Right renal pelvis (tissue), 4 donors: ENCODE results near the gene CHGA. TPM values are rescaled to one million over a fixed set of nuclear protein-coding genes. Genes with fewer than 3 reads are reported as not detected.

ENCODE experiments used
- DNase-seq, 4 donors: peaks; one replicate each; pipeline ENCODE4 v3.0.0-alpha.2; 2013; ENCODE audit warnings: low read depth in 4 of 4, low spot score in 3 of 4, missing footprints in 1 of 4
- polyA plus RNA-seq, 4 donors: library from polyadenylated mRNA; unstranded; fragments of 120-200 nt; gene quantifications; one replicate each; pipeline ENCODE4 v1.2.1, GENCODE V29; 2013; ENCODE audit not compliant: insufficient read length in 4 of 4

Gene CHGA
- polyA plus RNA-seq, 4 donors, result 0.20 to 2.0 TPM; not detected in 2

DNA sequence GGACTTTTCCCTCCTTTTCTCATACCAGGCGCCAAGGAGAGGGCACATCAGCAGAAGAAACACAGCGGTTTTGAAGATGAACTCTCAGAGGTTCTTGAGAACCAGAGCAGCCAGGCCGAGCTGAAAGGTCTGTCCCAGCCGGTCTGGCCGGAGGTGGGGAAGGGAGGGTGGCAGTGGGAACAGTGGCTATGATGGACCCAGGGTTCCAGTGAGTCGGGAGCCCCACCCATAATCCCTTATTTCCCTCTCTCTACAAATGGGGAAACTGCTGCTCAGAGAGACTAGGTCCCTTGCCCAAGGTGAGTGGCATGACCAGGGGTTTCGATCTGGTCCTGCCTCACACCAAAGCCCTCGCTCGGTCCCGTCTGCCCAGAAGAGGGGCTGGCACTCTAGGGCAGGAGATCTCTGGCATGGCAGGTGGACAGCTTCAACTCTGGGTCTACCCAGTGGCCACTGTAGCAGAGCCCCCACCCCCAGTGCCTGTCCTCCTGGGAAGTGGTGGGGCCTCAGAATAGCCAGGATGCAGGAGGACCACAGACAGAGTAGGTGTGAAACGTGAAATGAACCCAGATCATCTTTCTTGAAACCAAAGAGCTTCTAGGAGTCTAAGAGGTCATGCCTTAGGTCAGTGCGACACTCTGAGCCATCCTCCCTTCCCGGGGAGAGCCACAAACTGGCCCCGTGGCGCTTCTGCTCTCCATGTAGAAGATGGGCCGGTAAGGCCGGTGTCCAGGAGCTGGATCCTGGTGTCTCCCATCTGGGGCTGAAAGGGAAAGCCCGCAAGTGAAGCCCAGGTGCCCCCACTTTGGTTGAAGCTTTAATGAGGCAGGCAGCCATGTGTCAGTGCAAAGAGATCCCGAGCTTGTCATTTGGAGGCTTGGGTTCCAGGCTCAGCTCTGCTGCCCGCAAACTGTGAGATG is 7.0 kb downstream of the CHGA start:
- no peak for DNase-seq

DNA sequence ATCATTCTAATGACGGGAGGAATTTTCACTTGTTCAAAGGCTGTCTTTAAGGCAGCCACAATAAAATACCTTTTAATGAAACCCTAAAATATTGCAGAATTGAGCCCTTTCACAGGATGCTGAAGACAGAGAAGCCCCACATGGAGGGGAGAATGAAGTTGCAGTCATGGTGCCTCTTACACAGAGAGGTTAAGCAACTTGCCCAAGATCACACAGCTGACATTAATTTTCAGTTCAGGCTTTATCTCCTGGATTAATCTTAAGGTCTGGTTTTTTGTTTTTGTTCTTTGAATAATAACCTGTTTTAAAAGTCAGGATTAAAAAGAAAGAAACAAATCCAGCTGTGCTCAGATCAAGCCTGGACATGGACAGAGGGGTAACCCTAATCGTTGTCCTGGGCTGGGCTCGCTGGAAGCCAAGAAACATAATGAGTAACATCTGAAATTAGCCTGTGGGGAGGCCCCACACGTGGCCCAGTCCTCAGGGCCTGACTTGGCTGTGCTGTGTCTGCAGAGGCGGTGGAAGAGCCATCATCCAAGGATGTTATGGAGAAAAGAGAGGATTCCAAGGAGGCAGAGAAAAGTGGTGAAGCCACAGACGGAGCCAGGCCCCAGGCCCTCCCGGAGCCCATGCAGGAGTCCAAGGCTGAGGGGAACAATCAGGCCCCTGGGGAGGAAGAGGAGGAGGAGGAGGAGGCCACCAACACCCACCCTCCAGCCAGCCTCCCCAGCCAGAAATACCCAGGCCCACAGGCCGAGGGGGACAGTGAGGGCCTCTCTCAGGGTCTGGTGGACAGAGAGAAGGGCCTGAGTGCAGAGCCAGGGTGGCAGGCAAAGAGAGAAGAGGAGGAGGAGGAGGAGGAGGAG is 8.0 kb downstream of the CHGA start:
- no peak for DNase-seq

DNA sequence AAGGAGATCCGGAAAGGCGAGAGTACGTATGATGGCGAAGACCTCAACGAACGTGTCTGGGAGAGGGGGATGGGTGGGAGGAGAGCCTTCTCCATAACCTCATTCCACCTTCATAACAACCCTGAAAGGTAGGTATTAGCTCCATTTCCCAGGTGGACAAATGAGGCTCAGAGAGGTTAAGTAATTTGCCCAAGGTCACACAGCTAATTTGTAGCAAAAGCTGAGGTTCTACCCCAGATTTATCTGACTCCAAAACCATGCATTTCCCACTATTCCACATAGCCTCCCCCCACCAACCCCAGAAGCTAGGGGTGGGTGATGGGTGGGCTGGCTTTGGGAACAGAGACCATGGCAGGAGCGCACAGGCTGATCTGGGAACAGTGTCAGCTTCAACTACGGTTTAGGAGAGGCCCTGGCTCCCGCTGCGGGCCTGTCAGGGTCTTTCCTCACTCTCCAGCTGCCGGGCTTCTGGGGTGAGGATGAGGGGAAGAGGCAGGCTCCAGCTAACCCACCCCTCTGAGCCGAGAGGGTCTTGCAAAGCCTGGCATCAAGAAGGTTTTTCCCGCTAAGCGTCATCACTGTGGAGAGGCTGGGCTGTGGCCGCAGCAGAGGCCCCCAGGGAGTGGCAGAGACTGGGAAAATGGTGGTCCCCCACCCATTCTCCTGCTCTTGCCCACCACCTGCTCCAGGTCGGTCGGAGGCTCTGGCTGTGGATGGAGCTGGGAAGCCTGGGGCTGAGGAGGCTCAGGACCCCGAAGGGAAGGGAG is 8.9 kb downstream of the CHGA start:
- no peak for DNase-seq

DNA sequence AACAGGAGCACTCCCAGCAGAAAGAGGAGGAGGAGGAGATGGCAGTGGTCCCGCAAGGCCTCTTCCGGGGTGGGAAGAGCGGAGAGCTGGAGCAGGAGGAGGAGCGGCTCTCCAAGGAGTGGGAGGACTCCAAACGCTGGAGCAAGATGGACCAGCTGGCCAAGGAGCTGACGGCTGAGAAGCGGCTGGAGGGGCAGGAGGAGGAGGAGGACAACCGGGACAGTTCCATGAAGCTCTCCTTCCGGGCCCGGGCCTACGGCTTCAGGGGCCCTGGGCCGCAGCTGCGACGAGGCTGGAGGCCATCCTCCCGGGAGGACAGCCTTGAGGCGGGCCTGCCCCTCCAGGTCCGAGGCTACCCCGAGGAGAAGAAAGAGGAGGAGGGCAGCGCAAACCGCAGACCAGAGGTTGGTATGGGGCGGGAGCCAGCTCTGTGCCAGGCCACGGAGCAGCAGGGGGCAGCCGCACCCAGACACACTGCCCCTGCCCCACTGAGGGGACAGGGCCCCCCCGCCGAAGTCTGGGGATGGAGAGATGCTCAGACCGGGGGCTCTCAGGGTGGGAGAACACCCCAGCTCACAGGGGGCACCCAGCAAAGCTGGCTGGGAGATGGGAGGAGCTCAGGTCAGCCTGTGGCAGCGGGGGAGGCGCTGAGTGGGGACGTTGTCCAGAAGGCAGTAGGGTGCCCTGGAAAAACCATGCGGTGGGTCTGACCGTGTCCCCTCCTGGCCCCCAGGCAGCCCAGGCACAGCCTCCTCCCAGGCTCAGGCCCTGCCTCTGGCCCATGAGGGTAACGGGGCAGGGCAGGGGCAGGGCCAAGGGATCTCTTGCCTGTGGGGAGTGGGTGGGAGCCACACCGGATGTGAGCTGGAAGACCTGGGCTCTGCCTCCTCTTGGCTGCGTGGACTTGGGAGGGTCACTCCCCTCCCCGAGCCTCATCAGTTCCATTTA is 9.8 kb downstream of the CHGA start:
- no peak for DNase-seq

DNA sequence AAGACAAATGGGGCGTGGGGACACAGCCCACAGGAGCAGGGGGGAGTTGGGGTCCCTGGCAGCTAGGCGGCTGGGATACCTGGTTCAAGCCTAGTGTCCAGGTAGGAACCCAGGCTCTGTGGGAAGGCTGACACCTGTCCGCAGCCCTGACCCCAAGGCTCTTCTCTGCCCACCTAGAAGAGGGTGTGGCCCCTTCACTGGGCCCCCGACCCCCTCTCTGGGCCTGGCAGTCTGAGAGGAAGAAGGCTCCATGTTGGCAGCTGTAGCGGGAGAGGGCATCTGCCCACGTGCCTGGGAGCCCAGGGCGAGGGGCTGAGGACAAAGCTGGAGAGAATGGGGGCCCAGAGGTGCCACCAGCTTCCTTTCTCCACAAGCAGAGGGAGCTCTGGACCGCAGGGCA is 10.5 kb downstream of the CHGA start:
- no peak for DNase-seq

DNA sequence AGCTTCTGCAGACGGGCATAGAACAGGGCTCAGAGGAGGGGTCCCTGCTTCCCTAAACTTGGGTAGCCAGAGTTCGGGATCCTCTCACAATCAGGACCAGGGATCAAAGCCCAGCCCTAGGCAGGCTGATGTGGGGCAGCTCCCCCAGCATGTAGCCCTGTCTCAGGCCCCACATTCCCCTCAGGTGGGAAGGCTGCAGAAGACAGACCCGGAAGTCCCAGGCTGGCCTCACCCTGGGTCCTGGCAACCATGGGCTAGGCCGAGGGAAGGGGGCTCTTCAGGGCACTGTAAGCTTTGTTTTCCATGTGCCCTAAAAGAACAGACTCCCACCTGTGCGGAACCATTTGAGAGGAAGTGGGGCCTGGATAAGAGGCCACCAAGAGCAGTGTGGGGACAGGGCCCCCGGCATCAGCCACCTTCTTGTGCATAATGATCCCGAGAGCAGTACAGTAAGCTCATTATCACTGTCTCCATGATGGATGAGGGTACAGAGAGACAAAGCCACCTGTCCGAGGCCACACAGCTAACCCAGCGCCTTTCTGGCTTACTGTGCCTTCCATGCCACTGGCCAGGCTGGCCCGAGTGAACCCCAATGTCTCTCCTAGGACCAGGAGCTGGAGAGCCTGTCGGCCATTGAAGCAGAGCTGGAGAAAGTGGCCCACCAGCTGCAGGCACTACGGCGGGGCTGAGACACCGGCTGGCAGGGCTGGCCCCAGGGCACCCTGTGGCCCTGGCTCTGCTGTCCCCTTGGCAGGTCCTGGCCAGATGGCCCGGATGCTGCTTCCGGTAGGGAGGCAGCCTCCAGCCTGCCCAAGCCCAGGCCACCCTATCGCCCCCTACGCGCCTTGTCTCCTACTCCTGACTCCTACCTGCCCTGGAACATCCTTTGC is 11.5 kb downstream of the CHGA start:
- no peak for DNase-seq

DNA sequence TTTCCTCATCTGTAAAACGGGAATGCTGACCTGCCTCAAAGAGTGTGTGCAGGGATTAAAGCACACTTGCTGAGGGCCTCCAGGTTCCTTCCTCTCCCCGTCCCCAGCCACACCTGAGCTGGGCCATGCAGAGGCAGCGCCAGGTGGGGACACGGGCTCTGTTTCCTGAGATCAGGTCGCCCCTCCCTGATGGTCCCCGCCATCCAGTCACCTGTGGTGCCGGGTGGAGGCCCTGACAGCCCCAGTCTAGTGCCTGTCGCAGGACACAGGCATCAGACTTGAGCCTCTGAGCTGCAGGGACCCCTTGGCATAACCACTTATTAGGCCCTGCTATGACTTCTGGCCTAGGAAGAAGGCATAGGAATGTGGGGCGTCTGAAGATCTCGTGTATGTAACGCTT is 12.5 kb downstream of the CHGA start:
- DNase-seq, result no peak

DNA sequence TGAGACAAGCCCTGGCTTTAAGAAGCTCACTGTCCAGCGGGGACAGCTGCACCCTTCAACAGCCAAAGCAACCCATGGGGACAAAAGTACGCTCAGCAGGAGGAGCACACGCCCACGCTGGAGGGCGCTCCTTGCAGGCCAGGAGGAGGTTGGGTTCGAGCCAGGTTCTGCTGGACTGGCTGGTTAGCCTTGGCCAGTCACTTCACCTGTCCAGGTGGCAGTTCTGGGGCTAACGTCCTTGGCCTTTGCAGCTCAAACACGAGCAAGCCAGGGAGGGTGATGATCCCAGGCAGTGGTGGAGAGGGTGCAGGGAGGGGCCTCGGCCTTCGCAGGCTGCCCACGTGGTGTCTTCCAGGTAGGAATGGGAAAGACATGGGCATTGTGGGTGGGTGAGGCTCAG is 13.1 kb downstream of the CHGA start:
- DNase-seq, result no peak

DNA sequence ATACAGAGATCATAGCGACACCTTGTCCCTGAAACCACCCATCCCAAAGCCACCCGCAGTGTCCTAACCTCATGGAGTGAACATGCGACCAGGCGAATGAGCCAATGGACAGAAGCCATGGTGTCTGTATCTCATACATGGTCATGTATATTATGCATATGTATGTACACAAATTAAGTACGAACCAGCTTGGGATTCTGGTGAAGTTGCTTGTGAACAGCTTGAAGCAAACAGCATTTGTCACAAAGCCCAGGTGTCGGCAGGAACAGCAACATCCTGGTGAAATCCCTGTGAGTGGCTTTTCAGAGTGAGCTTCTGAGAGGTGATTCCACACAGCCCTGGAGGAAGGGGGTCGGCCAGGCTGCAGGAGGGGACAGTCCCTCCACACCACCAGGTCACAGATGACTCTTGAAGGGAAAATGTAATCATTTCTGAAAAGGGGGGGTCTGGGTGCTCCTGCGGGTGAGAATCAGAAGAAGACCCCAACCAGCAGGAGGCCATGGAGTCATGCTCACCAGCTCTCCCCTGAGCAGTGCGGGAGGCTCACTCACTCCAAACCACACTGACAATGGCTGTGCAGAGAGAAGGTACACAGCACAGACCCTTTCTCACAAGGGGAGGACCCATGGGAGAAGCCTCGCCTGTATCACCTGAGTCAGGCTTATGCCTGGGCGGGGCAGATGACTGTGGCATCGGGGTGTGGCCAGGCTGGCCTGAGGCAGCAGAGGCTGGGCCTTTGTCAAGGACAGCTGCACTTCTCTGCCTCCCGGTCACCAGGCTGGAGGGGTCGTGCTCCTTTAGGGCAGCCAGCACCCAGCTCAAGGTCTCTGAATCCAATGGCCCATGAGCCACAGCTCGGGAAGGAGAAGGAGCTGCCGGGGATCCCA is 14.3 kb downstream of the CHGA start:
- DNase-seq, result no peak

DNA sequence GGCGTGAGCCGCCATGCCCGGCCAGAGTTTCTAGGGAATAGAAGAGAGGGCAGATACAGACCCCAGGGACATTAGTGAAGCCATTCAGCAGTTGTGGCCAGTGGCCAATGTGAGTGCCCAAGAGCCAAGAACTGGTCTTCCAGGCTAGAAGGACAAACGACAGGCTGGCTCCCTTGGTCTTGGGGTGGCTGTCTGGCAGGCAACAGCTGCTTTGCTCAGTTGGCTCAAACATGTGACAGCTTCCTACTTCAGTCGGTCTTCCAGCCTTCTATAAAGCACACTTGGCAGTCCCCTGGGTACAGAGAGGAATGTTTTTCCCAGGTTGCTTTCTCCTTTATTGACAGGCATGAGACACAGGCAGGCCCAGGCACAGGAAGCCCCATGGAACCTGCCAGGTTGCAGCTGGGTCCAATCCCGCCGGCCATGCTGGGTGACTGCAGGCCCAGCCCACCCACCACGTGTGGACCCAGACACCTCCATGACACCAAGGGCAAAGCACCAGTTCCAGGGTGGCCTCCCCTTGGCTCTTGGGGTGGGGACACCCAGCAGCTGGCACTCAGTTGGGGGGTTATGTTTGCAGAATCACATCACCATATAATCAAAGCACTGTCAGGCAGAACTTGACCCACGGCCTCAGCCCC is 15.4 kb downstream of the CHGA start:
- DNase-seq, result no peak

DNA sequence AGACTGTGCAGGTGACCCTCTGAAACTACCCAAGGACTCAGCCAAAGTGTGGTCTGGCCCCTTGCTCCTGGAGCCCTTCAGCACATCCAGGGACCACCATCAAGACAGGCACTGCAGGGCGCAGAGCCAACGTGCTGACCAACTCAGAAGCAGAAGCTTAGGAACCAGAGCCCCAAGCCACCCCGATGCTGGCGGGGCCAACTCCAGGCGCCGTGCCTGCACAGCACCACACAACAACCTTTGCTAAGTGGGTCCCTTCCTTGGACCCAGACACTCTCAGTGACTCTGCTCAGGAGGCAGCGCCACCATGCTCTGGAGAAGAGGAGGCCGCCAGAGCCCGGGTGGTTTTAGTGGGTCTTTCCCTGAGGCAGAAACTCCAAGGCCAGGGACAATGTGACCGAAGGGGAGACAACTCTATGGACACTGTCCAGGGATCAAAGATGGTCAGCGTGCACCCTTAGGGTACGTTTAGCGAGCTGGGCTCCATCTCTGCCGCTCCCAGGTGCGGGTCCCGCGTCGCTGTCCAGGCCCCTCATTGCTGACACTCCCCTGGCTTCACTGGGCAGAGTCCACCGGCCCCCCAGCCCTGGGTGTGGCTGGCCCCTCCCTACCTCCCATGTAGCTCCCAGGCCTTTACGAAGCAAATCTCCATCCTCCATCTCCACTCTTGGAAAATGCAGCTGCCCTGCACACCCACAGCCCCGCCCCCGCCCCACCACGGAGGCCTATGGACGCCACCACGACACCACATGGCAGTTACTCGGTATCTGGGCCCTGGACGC is 16.1 kb downstream of the CHGA start:
- DNase-seq, result no peak

DNA sequence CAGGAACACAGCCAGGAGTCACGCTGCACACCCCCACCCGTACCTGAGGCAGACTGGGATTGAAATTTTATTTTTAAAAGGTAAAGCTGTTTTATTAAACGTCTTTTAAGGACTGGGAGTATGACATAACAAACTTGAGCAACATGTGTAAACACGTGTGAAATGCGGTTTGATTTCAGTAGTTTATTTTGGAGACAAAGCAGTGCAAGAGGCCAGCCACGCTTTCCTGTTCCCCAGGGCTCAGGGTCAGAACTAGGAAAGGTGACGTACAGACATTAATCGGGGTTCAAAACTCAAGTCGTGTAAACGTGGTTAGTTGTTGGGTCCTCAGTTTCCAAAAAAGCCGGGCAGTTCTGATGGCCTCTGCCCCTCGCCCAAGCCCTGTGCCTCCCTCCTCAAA is 16.7 kb downstream of the CHGA start:
- DNase-seq, result no peak

DNA sequence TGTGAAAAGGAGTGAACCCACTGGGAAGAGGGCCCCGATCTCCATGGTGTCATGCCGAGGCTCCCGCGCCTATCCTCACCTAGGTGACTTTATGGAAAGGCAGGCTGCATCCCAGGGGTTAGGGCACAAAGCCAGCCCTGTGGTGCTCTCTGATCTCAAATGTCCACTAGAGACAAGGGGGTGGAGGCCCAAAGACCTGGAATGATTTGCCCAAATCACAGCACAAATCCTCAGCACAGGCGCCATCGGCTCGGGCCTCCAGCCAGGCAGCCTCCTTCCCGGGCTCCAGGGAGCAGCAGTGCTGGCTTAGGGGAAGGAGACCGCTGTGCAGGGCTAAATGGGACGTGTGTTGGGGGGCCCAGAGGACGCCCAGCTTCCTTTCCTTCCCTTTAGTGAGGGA is 17.6 kb downstream of the CHGA start:
- no peak for DNase-seq

DNA sequence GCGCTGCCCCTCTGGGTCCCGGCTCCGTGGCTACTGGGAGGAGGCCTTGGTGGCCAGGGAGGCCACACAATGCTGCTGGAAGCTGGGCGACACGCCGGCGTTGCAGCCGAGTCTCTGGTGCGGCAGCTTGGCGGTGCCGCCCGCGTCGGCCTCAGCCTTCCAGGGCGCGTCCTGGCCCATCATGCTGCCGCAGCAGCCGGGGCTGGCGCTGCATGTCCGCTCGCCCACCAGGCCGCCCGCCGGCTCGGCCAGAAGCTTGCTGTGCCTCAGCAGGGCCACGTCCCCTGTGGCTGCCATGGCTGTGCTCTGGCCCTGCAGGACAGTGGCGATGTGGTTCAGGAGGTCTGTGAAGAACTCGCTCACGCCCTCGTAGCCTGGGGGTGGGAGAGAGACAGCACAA is 18.6 kb downstream of the CHGA start:
- DNase-seq, result no peak

DNA sequence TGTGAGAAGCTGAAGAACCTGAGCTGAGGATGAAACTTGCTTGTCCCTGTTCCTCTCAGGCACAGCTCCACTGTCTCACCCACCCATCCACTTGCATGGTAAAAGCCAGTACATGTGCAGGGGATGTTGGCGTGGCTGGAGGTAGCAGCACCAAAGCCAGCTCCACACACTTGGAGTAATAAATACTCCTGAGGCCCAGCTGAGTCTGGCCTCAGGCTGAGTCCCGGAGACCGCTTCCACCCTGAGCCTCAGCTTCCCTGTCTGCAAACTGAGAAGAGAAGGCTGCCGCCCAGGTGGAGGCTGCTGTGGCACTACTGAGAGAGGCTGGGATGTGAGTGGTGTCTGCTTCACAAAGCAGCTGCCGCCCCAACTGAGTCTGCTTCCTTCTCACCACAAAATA is 19.2 kb downstream of the CHGA start:
- DNase-seq, result no peak

DNA sequence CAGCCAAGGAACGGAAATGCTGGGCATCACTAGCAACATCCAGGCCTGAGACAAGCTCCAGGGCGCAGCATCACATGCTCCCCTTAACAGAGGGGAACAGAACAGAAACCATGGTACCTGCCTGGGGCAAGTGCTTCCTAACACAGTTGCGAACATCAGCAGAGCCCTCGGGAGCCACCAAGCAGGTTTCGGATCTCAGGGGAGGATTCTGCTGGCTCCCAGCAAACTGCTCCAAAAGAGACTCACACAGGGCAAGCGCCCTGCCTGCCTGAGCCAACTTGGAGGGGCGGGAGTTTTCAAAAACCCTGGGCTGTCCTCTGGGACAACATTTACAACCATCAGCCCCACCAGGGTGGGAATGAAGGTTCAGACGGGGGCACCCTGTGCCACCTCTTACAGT is 19.6 kb downstream of the CHGA start:
- DNase-seq, result no peak
